D721Med (cell line): ENCODE results near the gene IPP.
"Not testable (repeated sequence)": the region's sequence is repeated elsewhere in the genome, so short reads cannot be mapped to it uniquely, and the experiment has no call there.

Source experiments
- DNase-seq: peaks from one replicate; pipeline ENCODE4 v3.0.0; 2011; ENCODE audit warnings: low spot score; ENCODE audit not compliant: insufficient read length
- FAIRE-seq: peaks from 2 replicates; lab custom pipeline; 2011; peaks lifted over from hg19 to GRCh38; lab: Jason Lieb, UNC
- CTCF ChIP-seq: IDR thresholded peaks from 2 replicates; pipeline ENCODE4 v1.5.1; 2012; ENCODE audit warnings: mild to moderate bottlenecking, control low read depth; ENCODE audit not compliant: insufficient read depth; ENCODE audit errors: missing control alignments

Gene IPP

DNA sequence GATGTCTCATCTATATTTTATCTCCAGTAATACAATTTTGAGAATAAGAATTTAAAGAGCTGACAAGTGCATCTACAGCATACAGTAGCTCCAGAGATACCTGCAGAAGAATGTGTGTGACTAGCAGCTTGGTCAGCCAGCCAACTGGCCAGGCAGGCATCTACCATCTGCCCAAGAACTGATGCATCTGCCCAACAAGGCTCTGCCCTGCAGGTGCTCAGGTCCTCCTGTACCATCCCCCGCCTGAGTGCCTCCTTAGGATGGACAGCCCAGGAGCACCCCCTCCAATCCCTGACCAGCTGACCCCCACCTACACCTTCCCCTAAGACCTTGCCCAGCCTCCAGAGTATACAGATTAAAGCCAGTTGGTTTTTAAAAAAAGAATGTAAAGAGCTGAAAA, 32.2 kb downstream of the IPP start:
- DNase-seq (no peak), FAIRE-seq (no peak)
- TF ChIP-seq CTCF: no peak

GRCh38 chr1:45717386-45717785, 33.1 kb downstream of the IPP start:
- FAIRE-seq, DNase-seq: not testable (repeated sequence)

- DNase-seq (no peak), FAIRE-seq (no peak)
- TF ChIP-seq CTCF: no peak
Observed at GRCh38 chr1:45716700-45717099, 33.8 kb downstream of the IPP start.

- no peak for FAIRE-seq
- no peak for TF ChIP-seq CTCF
- DNase-seq: no peak
Observed at GRCh38 chr1:45713711-45714110, 36.7 kb downstream of the IPP start.

GRCh38 chr1:45704637-45705036, 45.8 kb downstream of the IPP start:
- DNase-seq (no peak), FAIRE-seq (no peak)
- TF ChIP-seq CTCF: no peak

GRCh38 chr1:45694823-45695222, 55.6 kb downstream of the IPP start:
- no peak for FAIRE-seq
- TF ChIP-seq CTCF: no peak
- no peak for DNase-seq

GRCh38 chr1:45693811-45694210, 56.6 kb downstream of the IPP start:
- not testable (repeated sequence) for FAIRE-seq, DNase-seq

- no peak for FAIRE-seq
- no peak for TF ChIP-seq CTCF
Observed at GRCh38 chr1:45687754-45688740, 62.4 kb downstream of the IPP start, which contains the start of gene TMEM69. TSS of gene TMEM69 (plus strand) at chr1:45688181. CDS start at chr1:45691069, 2,888 bp downstream.

More at GRCh38 chr1:45687754-45688740, 62.4 kb downstream of the IPP start, which contains the start of gene TMEM69:
- DNase-seq: peak; percentile 45
